Activated gamma-delta T cell treated with anti-CD3 and anti-CD28 coated beads, Interleukin-2, amount 50 U/mL, for 16 hours (primary cell): Measurements from ENCODE around the gene UROC1.
"Not testable (repeated sequence)": the region's sequence is repeated elsewhere in the genome, so short reads cannot be mapped to it uniquely, and the experiment has no call there.

ENCODE experiments used
- DNase-seq: peaks from one replicate; pipeline ENCODE4 v3.0.0-alpha.2; 2020; ENCODE audit warnings: low read depth

The UROC1 gene

GRCh38 chr3:126546549-126547239, 29.1 kb upstream of the UROC1 start:
- DNase-seq, result no peak

GRCh38 chr3:126546013-126546412, 28.4 kb upstream of the UROC1 start:
- DNase-seq, result no peak

GRCh38 chr3:126545544-126545943, 28.0 kb upstream of the UROC1 start:
- DNase-seq, result no peak

GRCh38 chr3:126544596-126545281, 27.2 kb upstream of the UROC1 start:
- DNase-seq, result no peak

GRCh38 chr3:126543457-126544061, 26.0 kb upstream of the UROC1 start:
- no peak for DNase-seq

- DNase-seq, result no peak
These were observed 25.0 kb upstream of the UROC1 start for GRCh38 chr3:126542340-126543241.

- DNase-seq, result no peak
These were observed 24.2 kb upstream of the UROC1 start for GRCh38 chr3:126541628-126542339.

GRCh38 chr3:126540951-126541627, 23.5 kb upstream of the UROC1 start:
- no peak for DNase-seq

GRCh38 chr3:126540342-126540849, 22.8 kb upstream of the UROC1 start:
- DNase-seq, result no peak

GRCh38 chr3:126539558-126540250, 22.1 kb upstream of the UROC1 start:
- DNase-seq, result no peak

GRCh38 chr3:126538966-126539365, 21.4 kb upstream of the UROC1 start:
- no peak for DNase-seq

GRCh38 chr3:126538316-126538715, 20.7 kb upstream of the UROC1 start:
- no peak for DNase-seq

GRCh38 chr3:126537730-126538281, 20.2 kb upstream of the UROC1 start:
- no peak for DNase-seq

- no peak for DNase-seq
These were observed 19.6 kb upstream of the UROC1 start for GRCh38 chr3:126537116-126537729.

- no peak for DNase-seq
These were observed 18.6 kb upstream of the UROC1 start for GRCh38 chr3:126536126-126536525.

GRCh38 chr3:126535636-126536035, 18.1 kb upstream of the UROC1 start:
- no peak for DNase-seq

GRCh38 chr3:126534716-126535115, 17.1 kb upstream of the UROC1 start:
- not testable (repeated sequence) for DNase-seq

- DNase-seq, result no peak
These were observed 15.9 kb upstream of the UROC1 start for GRCh38 chr3:126533506-126533905.

GRCh38 chr3:126531051-126531330, 13.4 kb upstream of the UROC1 start:
- DNase-seq, result no peak
